HepG2 (cell line): ENCODE results near the gene MTA2. TPM values are rescaled to one million over a fixed set of nuclear protein-coding genes. Genes with fewer than 3 reads are reported as not detected.

Experiments
- ATAD3A ChIP-seq: sonication (generic); formaldehyde crosslinking; IDR thresholded peaks from 2 replicates; pipeline ENCODE4 v1.4.0; 2020; ENCODE audit warnings: missing genetic modification reagents
- CBX1 ChIP-seq: IDR thresholded peaks from one replicate; pipeline ENCODE4 v1.6.1; 2016; ENCODE audit warnings: antibody characterized with exemption, low read depth
- CHCHD3 ChIP-seq: sonication (generic); formaldehyde crosslinking; IDR thresholded peaks from 2 replicates; pipeline ENCODE4 v1.8.0; 2022; ENCODE audit warnings: mild to moderate bottlenecking, missing genetic modification reagents, moderate library complexity
- DPF2 ChIP-seq: sonication (generic); formaldehyde crosslinking; IDR thresholded peaks from 2 replicates; pipeline ENCODE4 v1.4.0; 2020; ENCODE audit warnings: mild to moderate bottlenecking, low read depth, missing genetic modification reagents, borderline replicate concordance
- GLMP ChIP-seq: sonication (generic); formaldehyde crosslinking; IDR thresholded peaks from 2 replicates; pipeline ENCODE4 v1.9.0; 2021; ENCODE audit warnings: missing genetic modification reagents, mild to moderate bottlenecking, borderline replicate concordance
- MNT ChIP-seq: fragments of 450-650 bp; IDR thresholded peaks from 2 replicates; pipeline ENCODE4 v1.6.1; 2016
- NR0B2 ChIP-seq: sonication (generic); formaldehyde crosslinking; IDR thresholded peaks from 2 replicates; pipeline ENCODE4 v1.4.0; 2020; ENCODE audit warnings: mild to moderate bottlenecking, missing genetic modification reagents
- PHB2 ChIP-seq: fragments of 450-650 bp; IDR thresholded peaks from 2 replicates; pipeline ENCODE4 v1.6.1; 2018; ENCODE audit not compliant: partially characterized antibody
- POGK ChIP-seq: sonication (generic); formaldehyde crosslinking; conservative IDR thresholded peaks from 2 replicates; pipeline ENCODE4 v1.8.0; 2022; ENCODE audit warnings: mild to moderate bottlenecking, moderate library complexity, missing genetic modification reagents
- SALL1 ChIP-seq: sonication (generic); formaldehyde crosslinking; IDR thresholded peaks from 2 replicates; pipeline ENCODE4 v1.8.0; 2022; ENCODE audit warnings: mild to moderate bottlenecking, missing genetic modification reagents
- SSRP1 ChIP-seq: IDR thresholded peaks from 2 replicates; pipeline ENCODE4 v1.6.1; 2016; ENCODE audit warnings: control low read depth
- TARDBP ChIP-seq: sonication (generic); formaldehyde crosslinking; IDR thresholded peaks from 2 replicates; pipeline ENCODE4 v1.8.0; 2022; ENCODE audit warnings: mild to moderate bottlenecking, missing genetic modification reagents
- WIZ ChIP-seq: sonication (generic); formaldehyde crosslinking; IDR thresholded peaks from 2 replicates; pipeline ENCODE4 v1.5.1; 2020; ENCODE audit warnings: mild to moderate bottlenecking, missing genetic modification reagents
- ZEB1 ChIP-seq: IDR thresholded peaks from 2 replicates; pipeline ENCODE4 v1.6.1; 2012; ENCODE audit warnings: mild to moderate bottlenecking, low read depth, inconsistent platforms; ENCODE audit not compliant: insufficient replicate concordance
- ZFP36 ChIP-seq: fragments of 150-350 bp; IDR thresholded peaks from 2 replicates; pipeline ENCODE4 v1.6.1; 2018; ENCODE audit warnings: borderline replicate concordance, low read length, low read depth; ENCODE audit not compliant: partially characterized antibody
- ZFP90 ChIP-seq: sonication (generic); formaldehyde crosslinking; IDR thresholded peaks from 2 replicates; pipeline ENCODE4 v1.8.0; 2022; ENCODE audit warnings: missing genetic modification reagents, mild to moderate bottlenecking, inconsistent platforms, borderline replicate concordance
- ZNF276 ChIP-seq: sonication (generic); formaldehyde crosslinking; IDR thresholded peaks from 2 replicates; pipeline ENCODE4 v1.4.0; 2020; ENCODE audit warnings: mild to moderate bottlenecking, low read depth, missing genetic modification reagents
- ZNF317 ChIP-seq: sonication (generic); formaldehyde crosslinking; IDR thresholded peaks from 2 replicates; pipeline ENCODE4 v1.5.0; 2020; ENCODE audit warnings: mild to moderate bottlenecking, missing genetic modification reagents
- ZNF468 ChIP-seq: sonication (generic); formaldehyde crosslinking; IDR thresholded peaks from 2 replicates; pipeline ENCODE4 v1.8.0; 2022; ENCODE audit warnings: mild to moderate bottlenecking, moderate library complexity, missing genetic modification reagents
- ZNF550 ChIP-seq: sonication (generic); formaldehyde crosslinking; IDR thresholded peaks from 2 replicates; pipeline ENCODE4 v1.4.0; 2020; ENCODE audit warnings: mild to moderate bottlenecking, missing genetic modification reagents, borderline replicate concordance
- ZNF569 ChIP-seq: sonication (generic); formaldehyde crosslinking; IDR thresholded peaks from 2 replicates; pipeline ENCODE4 v1.5.0; 2020; ENCODE audit warnings: mild to moderate bottlenecking, missing genetic modification reagents, moderate library complexity, borderline replicate concordance
- ZNF615 ChIP-seq: sonication (generic); formaldehyde crosslinking; IDR thresholded peaks from 2 replicates; pipeline ENCODE4 v1.5.0; 2020; ENCODE audit warnings: mild to moderate bottlenecking, missing genetic modification reagents, borderline replicate concordance
- ZNF772 ChIP-seq: sonication (generic); formaldehyde crosslinking; IDR thresholded peaks from 2 replicates; pipeline ENCODE4 v1.5.0; 2020; ENCODE audit warnings: mild to moderate bottlenecking, missing genetic modification reagents
- ZNF83 ChIP-seq: sonication (generic); formaldehyde crosslinking; IDR thresholded peaks from 2 replicates; pipeline ENCODE4 v1.4.0; 2020; ENCODE audit warnings: missing genetic modification reagents, mild to moderate bottlenecking, borderline replicate concordance
- polyA plus RNA-seq, 8 experiments: library from polyadenylated mRNA; depleted of rRNA in 3 of 8; stranded (reverse) in 7 of 8; unstranded in 1 of 8; fragments of >200 nt; fragmentation: Illumina TruSeq in 4 of 8; extraction: Trizol in 4 of 8; gene quantifications; 2 replicates each; pipeline versions ENCODE4 v1.2.1 to v1.2.3, GENCODE V29; 2011 to 2016; ENCODE audit warnings: low read depth in 4 of 8, missing spikeins in 1 of 8, mixed read lengths in 1 of 8; ENCODE audit not compliant: insufficient read depth in 1 of 8
- total RNA-seq, 5 experiments: library from RNA; depleted of rRNA; stranded (reverse); fragments of >200 nt; fragmentation: Illumina TruSeq; extraction: Trizol; gene quantifications; 2 replicates each; pipeline ENCODE4 v1.2.3, GENCODE V29; 2016; ENCODE audit warnings: low read depth in 1 of 5

The MTA2 gene
- total and polyA plus RNA-seq, 2 of the 13 experiments (the other 11 are each of a cell fraction or from before 2014, with no cell fraction given), result 14.0 to 70.0 TPM

- TF ChIP-seq POGK (CRISPR knock-in tag), result no peak
- 0 out of 2 replicates have a peak, but pooled peaks have one; percentile 16 for TF ChIP-seq DPF2 (CRISPR knock-in tag)
- no peak for TF ChIP-seq ZFP90
- no peak for TF ChIP-seq ZNF468 (CRISPR knock-in tag)
- no peak for TF ChIP-seq ZFP36
- TF ChIP-seq WIZ, result no peak
- no peak for TF ChIP-seq ZEB1
- TF ChIP-seq TARDBP, result peak; percentile 59; the same call in 1 of the 2 replicates
- TF ChIP-seq ZNF772 (CRISPR knock-in tag), result 0 out of 2 replicates have a peak, but pooled peaks have one; percentile 50
- peak; percentile 84 for TF ChIP-seq SALL1
- TF ChIP-seq ATAD3A (CRISPR knock-in tag), result no peak
- no peak for TF ChIP-seq CHCHD3 (CRISPR knock-in tag)
- TF ChIP-seq SSRP1 (CRISPR knock-in tag), result no peak
- no peak for TF ChIP-seq PHB2
- TF ChIP-seq ZNF317 (CRISPR knock-in tag), result peak; percentile 82
- no peak for TF ChIP-seq ZNF83 (CRISPR knock-in tag)
- no peak for TF ChIP-seq NR0B2
- no peak for TF ChIP-seq ZNF615 (CRISPR knock-in tag)
- no peak for TF ChIP-seq GLMP (CRISPR knock-in tag)
- TF ChIP-seq ZNF276, result peak; percentile 84
- peak; percentile 27; the same call in 1 of the 2 replicates for TF ChIP-seq MNT
- TF ChIP-seq ZNF569 (CRISPR knock-in tag), result no peak
- no peak for TF ChIP-seq ZNF550 (CRISPR knock-in tag)
- TF ChIP-seq CBX1, result peak; percentile 46
Measured at GRCh38 chr11:62547691-62548281, 53.9 kb downstream of the MTA2 start (continued).
